BLaER1 treated with 17β-estradiol and CSF1 and Interleukin-3, amounts not matched to agents 10 nM and 100 nM (cell line): ENCODE results near the gene HM13.

Source experiments
- H3K27ac ChIP-seq, 11 experiments: shearing (Covaris generic); formaldehyde crosslinking; 2 replicates each; pipeline ENCODE4 v1.8.1; 2022
- H3K27me3 ChIP-seq, 11 experiments: shearing (Covaris generic); formaldehyde crosslinking; 2 replicates each; pipeline ENCODE4 v1.8.1; 2022
- H3K36me3 ChIP-seq, 11 experiments: shearing (Covaris generic); formaldehyde crosslinking; 2 replicates each; pipeline ENCODE4 v1.8.1; 2022
- H3K4me1 ChIP-seq, 10 experiments: shearing (Covaris generic); formaldehyde crosslinking; 2 replicates each; pipeline ENCODE4 v1.8.1; 2022
- H3K4me2 ChIP-seq, 11 experiments: shearing (Covaris generic); formaldehyde crosslinking; 2 replicates each; pipeline ENCODE4 v1.8.1; 2022
- H3K4me3 ChIP-seq, 10 experiments: shearing (Covaris generic); formaldehyde crosslinking; 2 replicates each; pipeline ENCODE4 v1.8.1; 2022
- H3K9ac ChIP-seq, 11 experiments: shearing (Covaris generic); formaldehyde crosslinking; 2 replicates each; pipeline ENCODE4 v1.8.1; 2022
- H3K9me3 ChIP-seq, 11 experiments: shearing (Covaris generic); formaldehyde crosslinking; replicated peaks in 1 of 11; 2 replicates each; pipeline ENCODE4 v1.8.1; 2022
- H4K20me1 ChIP-seq, 11 experiments: shearing (Covaris generic); formaldehyde crosslinking; 2 replicates each; pipeline ENCODE4 v1.8.1; 2022
- Cebpa-rat ChIP-seq, 11 experiments: shearing (Covaris generic); IDR thresholded peaks; 2 replicates each; pipeline ENCODE4 v1.8.1; 2022

HM13 gene

GRCh38 chr20:31550099-31550498 is 35.9 kb downstream of the HM13 start:
- no peaks in the 10 kb centered on the region for H3K9me3 ChIP-seq
- no peaks in the 10 kb centered on the region for H3K27me3 ChIP-seq
- peaks cover 0 to 26% (median 6%) of the 10 kb centered on the region in 11 experiments; a peak in 9 of 22 replicates for H4K20me1 ChIP-seq
- no peak for TF ChIP-seq Cebpa-rat (IDR thresholded peaks at IDR 0.05)
- H3K4me1 ChIP-seq = peaks cover 10 to 29% (median 15%) of the 10 kb centered on the region in 10 experiments; a peak in 18 of 20 replicates
- peaks cover 86 to 100% (median 98%) of the 10 kb centered on the region in 11 experiments for H3K36me3 ChIP-seq
- no peak overlapping the region for H3K4me2 ChIP-seq
- no peak overlapping the region for H3K4me3 ChIP-seq
- peak overlapping the region in 2 of 11 experiments; percentile 11 to 90; a peak in 3 of 22 replicates for H3K9ac ChIP-seq
- peak overlapping the region in 4 of 11 experiments; percentile 7 to 89 (median 12); a peak in 1 of 22 replicates for H3K27ac ChIP-seq

- no peaks in the 10 kb centered on the region for H3K27me3 ChIP-seq
- H3K4me1 ChIP-seq = peaks cover 10 to 15% (median 12%) of the 10 kb centered on the region in 10 experiments; a peak in 18 of 20 replicates
- H3K36me3 ChIP-seq = peaks cover 90 to 100% (median 98%) of the 10 kb centered on the region in 11 experiments
- TF ChIP-seq Cebpa-rat (IDR thresholded peaks at IDR 0.05) = no peak
- no peak overlapping the region for H3K4me3 ChIP-seq
- H3K4me2 ChIP-seq = no peak overlapping the region
- H3K27ac ChIP-seq = peak overlapping the region in 1 of 11 experiments; percentile 5; a peak in 2 of 22 replicates
- peak overlapping the region in 5 of 11 experiments; percentile 4 to 27 (median 23); a peak in 5 of 22 replicates for H3K9ac ChIP-seq
- H3K9me3 ChIP-seq = no peaks in the 10 kb centered on the region
- peaks cover 0 to 34% (median 7%) of the 10 kb centered on the region in 11 experiments; a peak in 10 of 22 replicates for H4K20me1 ChIP-seq
Measured at GRCh38 chr20:31551163-31552081, 37.2 kb downstream of the HM13 start.

GRCh38 chr20:31555203-31555775 is 41.0 kb downstream of the HM13 start:
- Histone ChIP-seq H3K27me3 (no peaks in the 10 kb centered on the region), H3K9me3 (no peaks in the 10 kb centered on the region), H4K20me1 (peaks cover 0 to 42% (median 3%) of the 10 kb centered on the region in 11 experiments; a peak in 9 of 22 replicates), H3K36me3 (peaks cover 74 to 97% (median 84%) of the 10 kb centered on the region in 11 experiments), H3K27ac (no peak overlapping the region; a peak in 1 of 22 replicates), H3K9ac (no peak overlapping the region), H3K4me3 (no peak overlapping the region), H3K4me1 (peaks cover 0 to 16% (median 10%) of the 10 kb centered on the region in 10 experiments; a peak in 15 of 20 replicates), H3K4me2 (no peak overlapping the region)
- TF ChIP-seq Cebpa-rat (IDR thresholded peaks at IDR 0.05) = no peak

- Histone ChIP-seq H3K4me2 (peak overlapping the region in 5 of 11 experiments; percentile 1 to 87 (median 66); a peak in 6 of 22 replicates), H4K20me1 (peaks cover 0 to 24% (median 8%) of the 10 kb centered on the region in 11 experiments; a peak in 8 of 22 replicates), H3K4me3 (no peak overlapping the region), H3K9ac (peak overlapping the region in 10 of 11 experiments; percentile 23 to 78 (median 64); a peak in 16 of 22 replicates), H3K27me3 (no peaks in the 10 kb centered on the region), H3K36me3 (peaks cover 68 to 97% (median 86%) of the 10 kb centered on the region in 11 experiments), H3K4me1 (peaks cover 0 to 52% (median 22%) of the 10 kb centered on the region in 10 experiments; a peak in 15 of 20 replicates), H3K27ac (peak overlapping the region in 10 of 11 experiments; percentile 14 to 90 (median 82); a peak in 19 of 22 replicates), H3K9me3 (no peaks in the 10 kb centered on the region)
- no peak for TF ChIP-seq Cebpa-rat (IDR thresholded peaks at IDR 0.05)
Measured at GRCh38 chr20:31559704-31560093, 45.5 kb downstream of the HM13 start.

- peaks cover 0 to 52% (median 22%) of the 10 kb centered on the region in 10 experiments; a peak in 15 of 20 replicates for H3K4me1 ChIP-seq
- peaks cover 0 to 20% (median 6%) of the 10 kb centered on the region in 11 experiments; a peak in 8 of 22 replicates for H4K20me1 ChIP-seq
- H3K4me2 ChIP-seq = peak overlapping the region in 8 of 11 experiments; percentile 6 to 87 (median 62); a peak in 14 of 22 replicates
- peak in 7 of 11 experiments; percentile 33 to 81 (median 50); a peak in 10 of 22 replicates for TF ChIP-seq Cebpa-rat (IDR thresholded peaks at IDR 0.05)
- H3K9me3 ChIP-seq = no peaks in the 10 kb centered on the region
- no peaks in the 10 kb centered on the region for H3K27me3 ChIP-seq
- H3K4me3 ChIP-seq = peak overlapping the region in 2 of 10 experiments; percentile 28 to 42; a peak in 3 of 20 replicates
- H3K9ac ChIP-seq = peak overlapping the region; percentile 26 to 78 (median 62); a peak in 18 of 22 replicates
- H3K36me3 ChIP-seq = peaks cover 67 to 97% (median 83%) of the 10 kb centered on the region in 11 experiments
- peak overlapping the region; percentile 35 to 90 (median 82); a peak in 21 of 22 replicates for H3K27ac ChIP-seq
Measured at GRCh38 chr20:31560094-31560745, 46.0 kb downstream of the HM13 start.

GRCh38 chr20:31560746-31561598 is 46.7 kb downstream of the HM13 start:
- peak overlapping the region; percentile 26 to 78 (median 62); a peak in 18 of 22 replicates for H3K9ac ChIP-seq
- peak overlapping the region in 2 of 10 experiments; percentile 28 to 42; a peak in 3 of 20 replicates for H3K4me3 ChIP-seq
- H3K9me3 ChIP-seq = no peaks in the 10 kb centered on the region
- H3K4me1 ChIP-seq = peaks cover 0 to 60% (median 24%) of the 10 kb centered on the region in 10 experiments; a peak in 16 of 20 replicates
- H3K27ac ChIP-seq = peak overlapping the region; percentile 35 to 90 (median 82); a peak in 21 of 22 replicates
- peak overlapping the region in 7 of 11 experiments; percentile 6 to 87 (median 66); a peak in 14 of 22 replicates for H3K4me2 ChIP-seq
- H4K20me1 ChIP-seq = peaks cover 0 to 20% (median 7%) of the 10 kb centered on the region in 11 experiments; a peak in 12 of 22 replicates
- TF ChIP-seq Cebpa-rat (IDR thresholded peaks at IDR 0.05) = no peak
- peaks cover 67 to 97% (median 83%) of the 10 kb centered on the region in 11 experiments for H3K36me3 ChIP-seq
- H3K27me3 ChIP-seq = no peaks in the 10 kb centered on the region

GRCh38 chr20:31562241-31562640 is 48.0 kb downstream of the HM13 start:
- peaks cover 0 to 29% (median 15%) of the 10 kb centered on the region in 11 experiments; a peak in 14 of 22 replicates for H4K20me1 ChIP-seq
- H3K4me1 ChIP-seq = peaks cover 4 to 72% (median 35%) of the 10 kb centered on the region in 10 experiments; a peak in 18 of 20 replicates
- H3K27me3 ChIP-seq = no peaks in the 10 kb centered on the region
- peaks cover 74 to 97% (median 89%) of the 10 kb centered on the region in 11 experiments for H3K36me3 ChIP-seq
- H3K4me2 ChIP-seq = peak overlapping the region in 4 of 11 experiments; percentile 59 to 87 (median 80); a peak in 6 of 22 replicates
- H3K27ac ChIP-seq = peak overlapping the region in 7 of 11 experiments; percentile 16 to 90 (median 84); a peak in 11 of 22 replicates
- H3K9ac ChIP-seq = peak overlapping the region in 5 of 11 experiments; percentile 7 to 36 (median 16); a peak in 7 of 22 replicates
- H3K4me3 ChIP-seq = no peak overlapping the region
- H3K9me3 ChIP-seq = no peaks in the 10 kb centered on the region
- no peak for TF ChIP-seq Cebpa-rat (IDR thresholded peaks at IDR 0.05)
